WTC11 (cell line): ENCODE data around the gene CACNA1C. TPM values are rescaled to one million over a fixed set of nuclear protein-coding genes. Genes with fewer than 3 reads are reported as not detected.

Source experiments
- ATAC-seq: fragments of 200-7000 bp; cut with Tn5 transposase; 2 replicates; pipeline ENCODE4 v1.10.0; 2021; ENCODE audit warnings: mild to moderate bottlenecking, moderate library complexity
- CTCF ChIA-PET: fragments of 300-600 bp; sonication (Branson Sonifier 250); formaldehyde crosslinking; loops from one replicate; lab custom pipeline; 2021; ENCODE audit warnings: antibody characterized with exemption; lab: Charles Lee
- POLR2A ChIA-PET: fragments of 350-600 bp; sonication (Branson Sonifier 250); formaldehyde crosslinking; loops from one replicate; lab custom pipeline; 2021; ENCODE audit warnings: antibody characterized with exemption; lab: Charles Lee
- DNase-seq: peaks from one replicate; pipeline ENCODE4 v3.0.0; 2021; ENCODE audit warnings: low spot score
- H3K27ac Mint-ChIP-seq: 2 replicates; pipeline ENCODE4 v1.8.0; 2021; ENCODE audit warnings: mixed read lengths
- H3K27me3 Mint-ChIP-seq: 2 replicates; pipeline ENCODE4 v1.8.0; 2021; ENCODE audit warnings: low read depth, mild to moderate bottlenecking, moderate library complexity, mixed read lengths
- H3K36me3 Mint-ChIP-seq: 2 replicates; pipeline ENCODE4 v1.8.0; 2021; ENCODE audit warnings: mixed read lengths
- H3K4me1 Mint-ChIP-seq: 2 replicates; pipeline ENCODE4 v1.8.0; 2022; ENCODE audit warnings: mixed read lengths
- H3K4me3 Mint-ChIP-seq: 2 replicates; pipeline ENCODE4 v1.8.0; 2021; ENCODE audit warnings: mild to moderate bottlenecking, moderate library complexity, mixed read lengths
- H3K9me3 Mint-ChIP-seq: 2 replicates; pipeline ENCODE4 v1.8.0; 2021; ENCODE audit warnings: mixed read lengths
- ATF6 ChIP-seq: sonication (generic); formaldehyde crosslinking; IDR thresholded peaks from 2 replicates; pipeline ENCODE4 v1.8.1; 2023; ENCODE audit warnings: mild to moderate bottlenecking, missing genetic modification reagents
- CBFB ChIP-seq: sonication (generic); formaldehyde crosslinking; IDR thresholded peaks from 2 replicates; pipeline ENCODE4 v1.8.1; 2022; ENCODE audit warnings: mild to moderate bottlenecking, low read depth, missing genetic modification reagents
- CDX4 ChIP-seq: fragments of 250-450 bp; sonication (Bioruptor Pico); IDR thresholded peaks from 2 replicates; pipeline ENCODE4 v1.9.0; 2021; ENCODE audit warnings: moderate library complexity, mild to moderate bottlenecking, inconsistent platforms, borderline replicate concordance
- CREB1 ChIP-seq: sonication (generic); formaldehyde crosslinking; IDR thresholded peaks from 2 replicates; pipeline ENCODE4 v1.8.0; 2023; ENCODE audit warnings: mild to moderate bottlenecking, missing genetic modification reagents
- ELF4 ChIP-seq: sonication (generic); formaldehyde crosslinking; IDR thresholded peaks from 2 replicates; pipeline ENCODE4 v1.8.1; 2022; ENCODE audit warnings: low read depth, mild to moderate bottlenecking, moderate library complexity, missing genetic modification reagents
- EMX1 ChIP-seq: fragments of 250-450 bp; sonication (Bioruptor Pico); IDR thresholded peaks from 2 replicates; pipeline ENCODE4 v1.8.0; 2021; ENCODE audit warnings: mild to moderate bottlenecking
- FOXK1 ChIP-seq: sonication (generic); formaldehyde crosslinking; IDR thresholded peaks from 2 replicates; pipeline ENCODE4 v1.8.0; 2022; ENCODE audit warnings: mild to moderate bottlenecking, moderate library complexity, missing genetic modification reagents
- GABPB1 ChIP-seq: sonication (generic); formaldehyde crosslinking; IDR thresholded peaks from 2 replicates; pipeline ENCODE4 v1.8.1; 2023; ENCODE audit warnings: mild to moderate bottlenecking, missing genetic modification reagents
- HMGA2 ChIP-seq: fragments of 250-450 bp; sonication (Bioruptor Pico); IDR thresholded peaks from 2 replicates; pipeline ENCODE4 v1.4.0; 2021; ENCODE audit warnings: mild to moderate bottlenecking, moderate library complexity
- NFE2L1 ChIP-seq: sonication (generic); formaldehyde crosslinking; IDR thresholded peaks from 2 replicates; pipeline ENCODE4 v1.8.1; 2023; ENCODE audit warnings: missing genetic modification reagents
- NFYB ChIP-seq: sonication (generic); formaldehyde crosslinking; conservative IDR thresholded peaks from 2 replicates; pipeline ENCODE4 v1.8.0; 2022; ENCODE audit warnings: low read depth, missing genetic modification reagents
- NR3C1 ChIP-seq: sonication (generic); formaldehyde crosslinking; conservative IDR thresholded peaks from 2 replicates; pipeline ENCODE4 v1.8.1; 2023; ENCODE audit warnings: low read depth, mild to moderate bottlenecking, missing genetic modification reagents
- SMAD4 ChIP-seq: sonication (generic); formaldehyde crosslinking; IDR thresholded peaks from 2 replicates; pipeline ENCODE4 v1.8.0; 2022; ENCODE audit warnings: mild to moderate bottlenecking, missing genetic modification reagents
- SP1 ChIP-seq: sonication (generic); formaldehyde crosslinking; conservative IDR thresholded peaks from 2 replicates; pipeline ENCODE4 v1.8.1; 2022; ENCODE audit warnings: missing genetic modification reagents
- STAT6 ChIP-seq: sonication (generic); formaldehyde crosslinking; conservative IDR thresholded peaks from 2 replicates; pipeline ENCODE4 v1.8.1; 2023; ENCODE audit warnings: mild to moderate bottlenecking, low read depth, missing genetic modification reagents, moderate library complexity
- ZBTB43 ChIP-seq: sonication (generic); formaldehyde crosslinking; IDR thresholded peaks from 2 replicates; pipeline ENCODE4 v1.8.1; 2023; ENCODE audit warnings: mild to moderate bottlenecking, missing genetic modification reagents
- ZNF138 ChIP-seq: sonication (generic); formaldehyde crosslinking; conservative IDR thresholded peaks from 2 replicates; pipeline ENCODE4 v1.8.1; 2022; ENCODE audit warnings: mild to moderate bottlenecking, moderate library complexity, missing genetic modification reagents
- ZNF281 ChIP-seq: sonication (generic); formaldehyde crosslinking; IDR thresholded peaks from 2 replicates; pipeline ENCODE4 v1.8.0; 2023; ENCODE audit warnings: mild to moderate bottlenecking, missing genetic modification reagents
- ZNF396 ChIP-seq: fragments of 250-450 bp; sonication (Bioruptor Pico); IDR thresholded peaks from 2 replicates; pipeline ENCODE4 v1.8.0; 2021; ENCODE audit warnings: mild to moderate bottlenecking, moderate library complexity, borderline replicate concordance
- ZNF532 ChIP-seq: fragments of 250-450 bp; sonication (Bioruptor Pico); IDR thresholded peaks from 2 replicates; pipeline ENCODE4 v1.9.0; 2021; ENCODE audit warnings: mild to moderate bottlenecking, borderline replicate concordance
- ZNF671 ChIP-seq: fragments of 250-450 bp; sonication (Bioruptor Pico); IDR thresholded peaks from 2 replicates; pipeline ENCODE4 v1.8.0; 2021; ENCODE audit warnings: mild to moderate bottlenecking
- total RNA-seq: library from RNA; stranded (reverse); gene quantifications from 3 replicates; pipeline ENCODE4 v1.2.3, GENCODE V29; 2021

CACNA1C gene
- total RNA-seq, 1 experiment from 2014 or later: 1.7 TPM

- no peak for TF ChIP-seq HMGA2 (CRISPR knock-in tag)
- no peak for TF ChIP-seq NFYB
- no peak for TF ChIP-seq EMX1 (CRISPR knock-in tag)
- TF ChIP-seq ZBTB43: no peak
These were observed 530.3 kb downstream of the CACNA1C start (continued) for GRCh38 chr12:2583091-2583497.

GRCh38 chr12:2583642-2584401, 531.0 kb downstream of the CACNA1C start:
- ChIA-PET CTCF (interaction anchor here (0.5 to 4.4 kb wide), 34 partner anchors 7 to 527 kb away, joined by 3 to 32 read pairs (median 5); no protein-coding TSS in a partner anchor), POLR2A (interaction anchor here (0.5 kb wide), 1 partner anchor 28 kb away, joined by 4 read pairs; no protein-coding TSS in a partner anchor)
- ATAC-seq: no peak
- no peaks in the 10 kb centered on the region for H3K36me3 Mint-ChIP-seq
- H3K27ac Mint-ChIP-seq: no peak overlapping the region
- no peaks in the 10 kb centered on the region for H3K9me3 Mint-ChIP-seq
- H3K4me3 Mint-ChIP-seq: no peak overlapping the region
- DNase-seq: no peak
- H3K4me1 Mint-ChIP-seq: peaks cover 23% of the 10 kb centered on the region
- peaks cover 33% of the 10 kb centered on the region for H3K27me3 Mint-ChIP-seq
- TF ChIP-seq NFE2L1 (CRISPR knock-in tag) (no peak), GABPB1 (CRISPR knock-in tag) (no peak), ZNF281 (CRISPR knock-in tag) (no peak), ZBTB43 (no peak), ZNF671 (no peak), ZNF532 (CRISPR knock-in tag) (no peak), FOXK1 (CRISPR knock-in tag) (no peak), NR3C1 (CRISPR knock-in tag) (no peak), SP1 (CRISPR knock-in tag) (no peak), ATF6 (CRISPR knock-in tag) (no peak), ELF4 (CRISPR knock-in tag) (no peak), CDX4 (no peak), STAT6 (no peak), ZNF138 (CRISPR knock-in tag) (no peak), ZNF396 (CRISPR knock-in tag) (no peak), CREB1 (no peak), SMAD4 (no peak), CBFB (no peak)
